ENCODE results near the gene EPG5. TPM values are rescaled to one million over a fixed set of nuclear protein-coding genes. Genes with fewer than 3 reads are reported as not detected.

EPG5 gene
- total and polyA plus RNA-seq, 2 donors (not counting 3 experiments of a cell fraction or from before 2014, with no cell fraction given), result 16.7 to 25.6 TPM

GRCh38 chr18:45900623-45901022 is 66.5 kb downstream of the EPG5 start:
- BruUV-seq (replicated peaks), result no TSS peak
- no peak overlapping the region for H3K9ac ChIP-seq (replicated peaks; ENCODE audit: extremely low read depth, insufficient read depth, low read length)
- ChIA-PET CTCF (interaction anchor here (0.9 to 1.5 kb wide), 3 partner anchors 10 to 173 kb away, joined by 3 to 7 read pairs (median 5); no protein-coding TSS in a partner anchor), POLR2A (no interaction called here)
- H3K9me1 ChIP-seq (replicated peaks; ENCODE audit: control insufficient read depth, extremely low read depth, insufficient read depth, low read length), result no peaks in the 10 kb centered on the region
- H3K4me3 ChIP-seq (replicated peaks in 1 of 3; ENCODE audit: insufficient read depth in 1 of 3, low read depth in 1 of 3, low read length in 3 of 3), result no peak overlapping the region
- no peak for DNase-seq (ENCODE audit: low read depth, low spot score)
- H4K20me1 ChIP-seq (replicated peaks; ENCODE audit: control insufficient read depth, extremely low read depth, insufficient read depth, low read length), result no peaks in the 10 kb centered on the region
- no peaks in the 10 kb centered on the region for H3K9me3 ChIP-seq (replicated peaks; ENCODE audit: control insufficient read depth, insufficient read depth, low read length)
- peaks cover 4 to 10% of the 10 kb centered on the region in 2 experiments for H3K36me3 ChIP-seq (ENCODE audit: control insufficient read depth in 2 of 2, extremely low read depth in 1 of 2, insufficient read depth in 2 of 2, low read length in 2 of 2)
- no peak for FAIRE-seq
- H3K4me2 ChIP-seq (ENCODE audit: insufficient read depth, low read length), result no peak overlapping the region
- H3K4me1 ChIP-seq (ENCODE audit: control insufficient read depth, extremely low read depth, insufficient read depth, low read length), result no peaks in the 10 kb centered on the region
- H3K27ac ChIP-seq (ENCODE audit: insufficient read depth, low read depth, low read length), result no peak overlapping the region
- intact Hi-C loops (cut with micrococcal nuclease), result no loop called here
- TF ChIP-seq JUN (IDR thresholded peaks at IDR 0.05; ENCODE audit: borderline replicate concordance, insufficient read depth, insufficient read length, low read depth) (no peak), POLR2AphosphoS5 (IDR thresholded peaks at IDR 0.05; ENCODE audit: insufficient read depth, low read depth, low read length) (no peak), GATA2 (IDR thresholded peaks at IDR 0.05; ENCODE audit: insufficient read depth, insufficient read length, low read depth, low read length) (no peak), POLR2A (IDR thresholded peaks at IDR 0.05; ENCODE audit: low read depth, low read length) (no peak), CTCF (IDR thresholded peaks at IDR 0.05; ENCODE audit: extremely low read depth in 1 of 2, insufficient read depth in 1 of 2, low read depth in 1 of 2, low read length in 2 of 2) (no peak), MYC (IDR thresholded peaks at IDR 0.05; ENCODE audit: low read depth, low read length) (no peak), EZH2 (IDR thresholded peaks at IDR 0.05; ENCODE audit: borderline replicate concordance, low read depth, low read length, severe bottlenecking) (no peak), MAX (IDR thresholded peaks at IDR 0.05; ENCODE audit: insufficient read depth, insufficient read length) (no peak), FOS (IDR thresholded peaks at IDR 0.05; ENCODE audit: borderline replicate concordance, insufficient read depth, low read length) (no peak)
- no peaks in the 10 kb centered on the region for H3K79me2 ChIP-seq (ENCODE audit: control insufficient read depth, insufficient read depth, low read length)
- H2AFZ ChIP-seq (ENCODE audit: low read depth, low read length), result no peak overlapping the region
- dilution Hi-C loops (cut with MboI; ENCODE audit: extremely low pct_ligation_motif_present, low sequenced_read_pairs), result no loop called here
- H3K27me3 ChIP-seq (ENCODE audit: control insufficient read depth in 2 of 2, insufficient read depth in 2 of 2, low read length in 2 of 2), result no peaks in the 10 kb centered on the region
